ENCODE results near the gene CDH13.

- TF ChIP-seq, protein P1, sequence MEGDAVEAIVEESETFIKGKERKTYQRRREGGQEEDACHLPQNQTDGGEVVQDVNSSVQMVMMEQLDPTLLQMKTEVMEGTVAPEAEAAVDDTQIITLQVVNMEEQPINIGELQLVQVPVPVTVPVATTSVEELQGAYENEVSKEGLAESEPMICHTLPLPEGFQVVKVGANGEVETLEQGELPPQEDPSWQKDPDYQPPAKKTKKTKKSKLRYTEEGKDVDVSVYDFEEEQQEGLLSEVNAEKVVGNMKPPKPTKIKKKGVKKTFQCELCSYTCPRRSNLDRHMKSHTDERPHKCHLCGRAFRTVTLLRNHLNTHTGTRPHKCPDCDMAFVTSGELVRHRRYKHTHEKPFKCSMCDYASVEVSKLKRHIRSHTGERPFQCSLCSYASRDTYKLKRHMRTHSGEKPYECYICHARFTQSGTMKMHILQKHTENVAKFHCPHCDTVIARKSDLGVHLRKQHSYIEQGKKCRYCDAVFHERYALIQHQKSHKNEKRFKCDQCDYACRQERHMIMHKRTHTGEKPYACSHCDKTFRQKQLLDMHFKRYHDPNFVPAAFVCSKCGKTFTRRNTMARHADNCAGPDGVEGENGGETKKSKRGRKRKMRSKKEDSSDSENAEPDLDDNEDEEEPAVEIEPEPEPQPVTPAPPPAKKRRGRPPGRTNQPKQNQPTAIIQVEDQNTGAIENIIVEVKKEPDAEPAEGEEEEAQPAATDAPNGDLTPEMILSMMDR (IDR thresholded peaks at IDR 0.05) = no peak
- TF ChIP-seq POLR2A (IDR thresholded peaks at IDR 0.05) = no peak
These were observed 24.7 kb upstream of the CDH13 start for GRCh38 chr16:82601989-82602640.

Data from body of pancreas (tissue), 4 donors.